K562 (cell line): ENCODE data around the gene PLCL1. TPM values are rescaled to one million over a fixed set of nuclear protein-coding genes. Genes with fewer than 3 reads are reported as not detected.

Experiments used
- ATAC-seq: fragments of 200-7000 bp; cut with Tn5 transposase; 3 replicates; pipeline ENCODE4 v1.9.1; 2020; ENCODE audit warnings: moderate library complexity
- BruUV-seq: library from RNA; stranded (reverse); fragments of 400-500 nt; replicated peaks from 2 replicates; lab custom pipeline; 2021; lab: Mats Ljungman, UMichigan
- CTCF ChIA-PET: fragments of 300-600 bp; formaldehyde crosslinking; extraction: SDS; loops from one replicate; lab custom pipeline; 2021; ENCODE audit warnings: low intra/inter-chr PET ratio; lab: Yijun Ruan, JAX
- POLR2A ChIA-PET: fragments of 300-600, 350-650 bp; sonication (Branson Sonifier 250); formaldehyde crosslinking; extraction: SDS; loops from one replicate; lab custom pipeline; 2021; ENCODE audit warnings: antibody characterized with exemption, inconsistent platforms; lab: Yijun Ruan, JAX
- DNase-seq, 4 experiments: peaks; one replicate each; pipeline versions ENCODE4 v3.0.0 to v3.0.0-alpha.2; 2011 to 2018; ENCODE audit warnings: low spot score in 3 of 4, mixed read lengths in 3 of 4; ENCODE audit errors: extremely low read depth in 1 of 4
- FAIRE-seq: peaks from 2 replicates; lab custom pipeline; 2011; peaks lifted over from hg19 to GRCh38; lab: Jason Lieb, UNC
- H2AFZ ChIP-seq: 2 replicates; pipeline ENCODE4 v1.6.0; 2011; ENCODE audit warnings: low read depth, low read length, control low read depth, inconsistent platforms
- H3K27ac ChIP-seq: fragments of 200-600 bp; 3 replicates; pipeline ENCODE4 v1.8.0; 2011; ENCODE audit warnings: low read depth, mild to moderate bottlenecking, control low read depth, inconsistent platforms, low read length, moderate library complexity, mixed read lengths; ENCODE audit errors: extremely low read depth
- H3K27me3 ChIP-seq, 2 experiments: fragments of 300-600 bp in 1 of 2; 2 replicates in 1 of 2; 3 replicates in 1 of 2; pipeline versions ENCODE4 v1.6.0 to v1.8.0; 2011; ENCODE audit warnings: inconsistent platforms in 2 of 2, low read length in 2 of 2, mild to moderate bottlenecking in 1 of 2, mixed read lengths in 1 of 2, moderate library complexity in 1 of 2; ENCODE audit not compliant: control insufficient read depth in 2 of 2, insufficient read depth in 2 of 2
- H3K36me3 ChIP-seq: fragments of 300-600 bp; 3 replicates; pipeline ENCODE4 v1.8.0; 2011; ENCODE audit warnings: mild to moderate bottlenecking, low read length, inconsistent platforms; ENCODE audit not compliant: control insufficient read depth, insufficient read depth
- H3K4me1 ChIP-seq, 2 experiments: fragments of 200-600 bp in 1 of 2; replicated peaks in 1 of 2; 2 replicates in 1 of 2; 3 replicates in 1 of 2; pipeline versions ENCODE4 v1.5.1 to v1.8.0; 2011; ENCODE audit warnings: inconsistent platforms in 2 of 2, low read length in 2 of 2, mild to moderate bottlenecking in 1 of 2, mixed read lengths in 1 of 2, moderate library complexity in 1 of 2; ENCODE audit not compliant: control insufficient read depth in 2 of 2, insufficient read depth in 2 of 2
- H3K4me2 ChIP-seq: 2 replicates; pipeline ENCODE4 v1.6.1; 2011; ENCODE audit warnings: low read length, control low read depth, inconsistent platforms, mixed read lengths; ENCODE audit not compliant: insufficient read depth
- H3K4me3 ChIP-seq: fragments of 200-600 bp; sonication (generic), shearing (Covaris generic); 2 replicates; pipeline ENCODE4 v1.5.1; 2016; ENCODE audit warnings: control low read depth, inconsistent platforms
- H3K79me2 ChIP-seq: fragments of 200-600 bp; 3 replicates; pipeline ENCODE4 v1.8.0; 2011; ENCODE audit warnings: low read length, inconsistent platforms; ENCODE audit not compliant: control insufficient read depth, insufficient read depth
- H3K9ac ChIP-seq, 2 experiments: 2 replicates each; pipeline versions ENCODE4 v1.6.0 to v1.6.1; 2011; ENCODE audit warnings: low read depth in 2 of 2, low read length in 2 of 2, control low read depth in 1 of 2, inconsistent platforms in 1 of 2, mild to moderate bottlenecking in 1 of 2, mixed read lengths in 1 of 2; ENCODE audit not compliant: insufficient read depth in 1 of 2
- H3K9me1 ChIP-seq: one replicate; pipeline ENCODE4 v1.6.0; 2011; ENCODE audit warnings: inconsistent platforms, mild to moderate bottlenecking, low read length, moderate library complexity; ENCODE audit not compliant: control insufficient read depth, insufficient read depth
- H3K9me3 ChIP-seq: replicated peaks from 2 replicates; pipeline ENCODE4 v1.5.1; 2011; ENCODE audit warnings: low read depth, low read length, inconsistent platforms; ENCODE audit not compliant: control insufficient read depth, insufficient read depth
- H4K20me1 ChIP-seq: replicated peaks from 2 replicates; pipeline ENCODE4 v1.6.1; 2011; ENCODE audit warnings: low read length, inconsistent platforms, mixed read lengths; ENCODE audit not compliant: control insufficient read depth, insufficient read depth
- CBFB ChIP-seq: sonication (generic); formaldehyde crosslinking; IDR thresholded peaks from 2 replicates; pipeline ENCODE4 v1.4.0; 2020; ENCODE audit warnings: mild to moderate bottlenecking, missing genetic modification reagents
- CREBBP ChIP-seq: IDR thresholded peaks from one replicate; pipeline ENCODE4 v1.6.1; 2012; ENCODE audit warnings: low read depth, mild to moderate bottlenecking, control low read depth, inconsistent platforms, low read length
- HMG20A ChIP-seq: fragments of 450-650 bp; formaldehyde crosslinking; conservative IDR thresholded peaks from 2 replicates; pipeline ENCODE4 v1.4.0; 2020; ENCODE audit warnings: mild to moderate bottlenecking, mixed read lengths
- HNRNPL ChIP-seq: fragments of 200-400 bp; formaldehyde crosslinking; IDR thresholded peaks from 2 replicates; pipeline ENCODE4 v1.6.1; 2017; ENCODE audit warnings: low read depth, mild to moderate bottlenecking, low read length
- KLF16 ChIP-seq: IDR thresholded peaks from 2 replicates; pipeline ENCODE4 v1.6.1; 2016; ENCODE audit warnings: antibody characterized with exemption
- POLR2AphosphoS2 ChIP-seq: IDR thresholded peaks from 2 replicates; pipeline ENCODE4 v1.6.1; 2012; ENCODE audit warnings: low read length, improper control_type of control experiment
- PTRF ChIP-seq: fragments of 450-650 bp; IDR thresholded peaks from 2 replicates; pipeline ENCODE4 v1.6.1; 2016; ENCODE audit warnings: mild to moderate bottlenecking, missing genetic modification characterization, missing compliant biosample characterization
- RCOR1 ChIP-seq, 2 experiments: IDR thresholded peaks; 2 replicates each; pipeline ENCODE4 v1.6.1; 2012; ENCODE audit warnings: low read depth in 2 of 2, low read length in 2 of 2, borderline replicate concordance in 1 of 2, improper control_type of control experiment in 1 of 2
- TRIM24 ChIP-seq, 2 experiments: fragments of 450-650 bp; IDR thresholded peaks; 2 replicates each; pipeline ENCODE4 v1.6.1; 2016
- ZNF184 ChIP-seq: sonication (generic); formaldehyde crosslinking; IDR thresholded peaks from 2 replicates; pipeline ENCODE4 v1.5.0; 2020; ENCODE audit warnings: missing genetic modification reagents
- WGBS: fragments of 100-300 bp; shearing (Covaris generic); methylation state at CpG from one replicate; pipeline ENCODE4 v1.1.6; 2016; ENCODE audit warnings: low coverage, mixed read lengths; ENCODE audit not compliant: insufficient coverage; ENCODE audit errors: missing lambda C conversion rate; 5-methylcytosine and 5-hydroxymethylcytosine counted together
- in situ Hi-C: fragments of 300-500 bp; cut with MboI; formaldehyde crosslinking; loops from 4 replicates; pipeline ENCODE4 v1.15.0; 2018; ENCODE audit warnings: inconsistent platforms, mixed read lengths
- intact Hi-C: fragments of 100-400 bp; cut with micrococcal nuclease; formaldehyde crosslinking; loops from 2 replicates; pipeline ENCODE4 v1.14.2; 2022
- polyA plus RNA-seq, 8 experiments: library from polyadenylated mRNA; depleted of rRNA in 4 of 8; stranded (reverse) in 5 of 8; unstranded in 3 of 8; fragments of >200 nt; fragmentation: Nextera tagmentation in 2 of 8; fragmentation: Illumina TruSeq in 1 of 8; extraction: Ambion mirVana in 2 of 8; extraction: Trizol in 1 of 8; gene quantifications; 2 replicates each; pipeline versions ENCODE4 v1.2.1 to v1.2.3, GENCODE V29; 2011 to 2014; ENCODE audit warnings: inconsistent platforms in 1 of 8, missing spikeins in 1 of 8
- total RNA-seq, 7 experiments: library from RNA; depleted of rRNA in 6 of 7; stranded (reverse); fragments of >200 nt in 6 of 7; fragmentation: Illumina TruSeq in 2 of 7; extraction: Trizol in 2 of 7; gene quantifications; 2 replicates each; pipeline versions ENCODE4 v1.2.1 to v1.2.3, GENCODE V29; 2011 to 2021; ENCODE audit warnings: low replicate concordance in 1 of 7
- TF ChIP-seq, protein P1 (sequence below), 2 experiments: IDR thresholded peaks in 1 of 2; conservative IDR thresholded peaks in 1 of 2; 2 replicates each; pipeline ENCODE4 v1.6.1; 2016; ENCODE audit warnings: low read depth in 2 of 2, mild to moderate bottlenecking in 1 of 2, missing compliant biosample characterization in 1 of 2, missing genetic modification characterization in 1 of 2, moderate library complexity in 1 of 2
- TF ChIP-seq, protein P2 (sequence below): IDR thresholded peaks from 2 replicates; pipeline ENCODE4 v1.6.1; 2011; ENCODE audit warnings: borderline replicate concordance, low read depth, mild to moderate bottlenecking, moderate library complexity, low read length; ENCODE audit not compliant: insufficient read depth, poor library complexity, severe bottlenecking
- TF ChIP-seq, protein P3 (sequence below): sonication (generic); formaldehyde crosslinking; IDR thresholded peaks from 2 replicates; pipeline ENCODE4 v1.8.0; 2022; ENCODE audit warnings: missing genetic modification reagents, mild to moderate bottlenecking, borderline replicate concordance

The PLCL1 gene
- total and polyA plus RNA-seq, 9 of the 15 experiments (the other 6 are each of a cell fraction or from before 2014, with no cell fraction given): 2.0 to 17.7 (median 8.6) TPM

DNA sequence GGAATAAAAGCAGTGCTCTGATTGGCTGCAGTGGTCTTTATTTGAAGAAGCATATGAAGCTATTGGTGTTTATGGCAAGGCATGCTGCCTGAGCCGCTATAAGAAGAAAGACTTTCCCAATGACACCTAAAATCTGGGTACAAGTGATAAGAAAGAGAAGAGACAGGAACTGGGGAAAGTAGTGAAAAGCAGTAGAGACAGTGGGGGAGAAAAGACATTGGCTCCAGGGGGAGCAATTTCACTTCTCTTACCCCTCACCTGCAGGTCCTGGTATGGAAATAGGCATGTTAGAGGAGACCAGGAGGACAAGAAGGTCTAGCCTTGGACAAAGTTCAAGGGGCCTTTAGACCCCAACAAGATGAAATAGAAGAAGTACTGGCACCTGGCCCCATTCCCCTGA is 47.1 kb downstream of the PLCL1 start (continued):
- TF ChIP-seq RCOR1 (IDR thresholded peaks at IDR 0.05; ENCODE audit: borderline replicate concordance in 1 of 2, low read depth in 2 of 2, low read length in 2 of 2) (peak in 1 of 2 experiments; percentile 50; a peak in 1 of 4 replicates), TRIM24 (IDR thresholded peaks at IDR 0.05) (0 out of 4 replicates have a peak, but pooled peaks of 1 of the 2 experiments have one; percentile 25)
- TF ChIP-seq, all 486 proteins: peak for 29

DNA sequence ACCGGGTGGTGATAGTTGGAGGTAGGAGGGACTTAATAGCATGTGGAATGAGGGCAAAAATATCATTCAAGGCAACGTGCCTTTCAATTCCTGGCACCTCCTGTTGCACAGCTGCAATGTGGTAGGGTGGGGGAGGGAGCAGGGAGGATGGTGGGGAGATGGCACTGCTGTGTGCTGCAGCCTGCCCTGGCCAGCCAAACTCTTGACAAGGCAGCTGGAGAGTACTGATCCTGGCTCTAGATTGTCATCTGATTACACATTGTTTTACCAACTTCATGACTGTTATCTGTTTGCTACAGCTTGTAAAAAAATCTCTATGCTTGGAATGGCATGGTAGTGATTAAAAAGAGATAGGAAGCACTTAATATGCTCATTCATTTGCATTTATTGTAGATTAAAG is 47.7 kb downstream of the PLCL1 start:
- Histone ChIP-seq H3K4me1 (peaks cover 0 to 31% of the 10 kb centered on the region in 2 experiments; a peak in 4 of 5 replicates), H4K20me1 (no peaks in the 10 kb centered on the region), H3K4me3 (no peak overlapping the region), H3K36me3 (no peaks in the 10 kb centered on the region), H2AFZ (no peak overlapping the region), H3K27me3 (no peaks in the 10 kb centered on the region), H3K9ac (no peak overlapping the region), H3K9me3 (no peaks in the 10 kb centered on the region), H3K9me1 (no peaks in the 10 kb centered on the region), H3K79me2 (peaks cover 80% of the 10 kb centered on the region), H3K27ac (no peak overlapping the region), H3K4me2 (no peak overlapping the region)
- no TSS peak for BruUV-seq
- CTCF ChIA-PET: interaction anchor here (1.5 kb wide), 1 partner anchor 202 kb away, joined by 3 read pairs; no protein-coding TSS in a partner anchor
- in situ Hi-C loops (no loop called here), intact Hi-C loops (loop anchor here (5.0 kb wide), 1 partner anchor 135 kb away; no protein-coding TSS in a partner anchor)
- 100% methylated on average over 1 of the region's 2 CpGs for WGBS
- POLR2A ChIA-PET: interaction anchor here (1.1 to 1.9 kb wide), 2 partner anchors 14 to 82 kb away, joined by 3 to 5 read pairs; no protein-coding TSS in a partner anchor
- peak in 2 of 4 experiments; percentile 19 to 27 for DNase-seq
- no peak for FAIRE-seq
- peak; percentile 24 for ATAC-seq
- TF ChIP-seq POLR2AphosphoS2 (no peak), PTRF (tag) (no peak), HNRNPL (no peak), KLF16 (0 out of 2 replicates have a peak, but pooled peaks have one; percentile 5), CBFB (CRISPR knock-in tag) (no peak), ZNF184 (CRISPR knock-in tag) (no peak), CREBBP (no peak), HMG20A (CRISPR knock-in tag) (no peak)
- TF ChIP-seq, protein P1, sequence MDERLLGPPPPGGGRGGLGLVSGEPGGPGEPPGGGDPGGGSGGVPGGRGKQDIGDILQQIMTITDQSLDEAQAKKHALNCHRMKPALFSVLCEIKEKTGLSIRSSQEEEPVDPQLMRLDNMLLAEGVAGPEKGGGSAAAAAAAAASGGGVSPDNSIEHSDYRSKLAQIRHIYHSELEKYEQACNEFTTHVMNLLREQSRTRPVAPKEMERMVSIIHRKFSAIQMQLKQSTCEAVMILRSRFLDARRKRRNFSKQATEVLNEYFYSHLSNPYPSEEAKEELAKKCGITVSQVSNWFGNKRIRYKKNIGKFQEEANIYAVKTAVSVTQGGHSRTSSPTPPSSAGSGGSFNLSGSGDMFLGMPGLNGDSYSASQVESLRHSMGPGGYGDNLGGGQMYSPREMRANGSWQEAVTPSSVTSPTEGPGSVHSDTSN (CRISPR knock-in tag; IDR thresholded peaks at IDR 0.05; ENCODE audit: low read depth): no peak
- TF ChIP-seq, protein P1 (tag; conservative IDR thresholded peaks at IDR 0.05; ENCODE audit: low read depth): no peak
- TF ChIP-seq, protein P2, sequence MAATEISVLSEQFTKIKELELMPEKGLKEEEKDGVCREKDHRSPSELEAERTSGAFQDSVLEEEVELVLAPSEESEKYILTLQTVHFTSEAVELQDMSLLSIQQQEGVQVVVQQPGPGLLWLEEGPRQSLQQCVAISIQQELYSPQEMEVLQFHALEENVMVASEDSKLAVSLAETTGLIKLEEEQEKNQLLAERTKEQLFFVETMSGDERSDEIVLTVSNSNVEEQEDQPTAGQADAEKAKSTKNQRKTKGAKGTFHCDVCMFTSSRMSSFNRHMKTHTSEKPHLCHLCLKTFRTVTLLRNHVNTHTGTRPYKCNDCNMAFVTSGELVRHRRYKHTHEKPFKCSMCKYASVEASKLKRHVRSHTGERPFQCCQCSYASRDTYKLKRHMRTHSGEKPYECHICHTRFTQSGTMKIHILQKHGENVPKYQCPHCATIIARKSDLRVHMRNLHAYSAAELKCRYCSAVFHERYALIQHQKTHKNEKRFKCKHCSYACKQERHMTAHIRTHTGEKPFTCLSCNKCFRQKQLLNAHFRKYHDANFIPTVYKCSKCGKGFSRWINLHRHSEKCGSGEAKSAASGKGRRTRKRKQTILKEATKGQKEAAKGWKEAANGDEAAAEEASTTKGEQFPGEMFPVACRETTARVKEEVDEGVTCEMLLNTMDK: no peak
- TF ChIP-seq, protein P3, sequence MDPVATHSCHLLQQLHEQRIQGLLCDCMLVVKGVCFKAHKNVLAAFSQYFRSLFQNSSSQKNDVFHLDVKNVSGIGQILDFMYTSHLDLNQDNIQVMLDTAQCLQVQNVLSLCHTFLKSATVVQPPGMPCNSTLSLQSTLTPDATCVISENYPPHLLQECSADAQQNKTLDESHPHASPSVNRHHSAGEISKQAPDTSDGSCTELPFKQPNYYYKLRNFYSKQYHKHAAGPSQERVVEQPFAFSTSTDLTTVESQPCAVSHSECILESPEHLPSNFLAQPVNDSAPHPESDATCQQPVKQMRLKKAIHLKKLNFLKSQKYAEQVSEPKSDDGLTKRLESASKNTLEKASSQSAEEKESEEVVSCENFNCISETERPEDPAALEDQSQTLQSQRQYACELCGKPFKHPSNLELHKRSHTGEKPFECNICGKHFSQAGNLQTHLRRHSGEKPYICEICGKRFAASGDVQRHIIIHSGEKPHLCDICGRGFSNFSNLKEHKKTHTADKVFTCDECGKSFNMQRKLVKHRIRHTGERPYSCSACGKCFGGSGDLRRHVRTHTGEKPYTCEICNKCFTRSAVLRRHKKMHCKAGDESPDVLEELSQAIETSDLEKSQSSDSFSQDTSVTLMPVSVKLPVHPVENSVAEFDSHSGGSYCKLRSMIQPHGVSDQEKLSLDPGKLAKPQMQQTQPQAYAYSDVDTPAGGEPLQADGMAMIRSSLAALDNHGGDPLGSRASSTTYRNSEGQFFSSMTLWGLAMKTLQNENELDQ: no peak
